Hepatocyte (in vitro differentiated cells): ENCODE measurements around the gene KIF5C. TPM values are rescaled to one million over a fixed set of nuclear protein-coding genes. Genes with fewer than 3 reads are reported as not detected.

Experiments used
- DNase-seq: peaks from one replicate; pipeline ENCODE4 v3.0.0-alpha.2; 2016; ENCODE audit warnings: low spot score
- H2AFZ ChIP-seq: fragments of 200-600 bp; sonication (generic); 2 replicates; pipeline ENCODE4 v1.6.0; 2016; ENCODE audit warnings: antibody characterized with exemption, mild to moderate bottlenecking
- H3K27ac ChIP-seq: fragments of 200-600 bp; sonication (generic); 2 replicates; pipeline ENCODE4 v1.5.1; 2016; ENCODE audit warnings: mild to moderate bottlenecking
- H3K27me3 ChIP-seq: fragments of 200-600 bp; sonication (generic); 2 replicates; pipeline ENCODE4 v1.6.1; 2016
- H3K36me3 ChIP-seq: fragments of 200-600 bp; sonication (generic); replicated peaks from 2 replicates; pipeline ENCODE4 v1.5.1; 2016; ENCODE audit warnings: low read depth; ENCODE audit not compliant: insufficient read depth
- H3K4me1 ChIP-seq: fragments of 200-600 bp; sonication (generic); 2 replicates; pipeline ENCODE4 v1.5.1; 2016; ENCODE audit warnings: mild to moderate bottlenecking, moderate library complexity; ENCODE audit not compliant: insufficient read depth
- H3K4me2 ChIP-seq: fragments of 200-600 bp; sonication (generic); 2 replicates; pipeline ENCODE4 v1.6.0; 2016
- H3K4me3 ChIP-seq: fragments of 200-600 bp; sonication (generic); 2 replicates; pipeline ENCODE4 v1.5.1; 2016; ENCODE audit warnings: mild to moderate bottlenecking
- H3K79me2 ChIP-seq: fragments of 200-600 bp; sonication (generic); 2 replicates; pipeline ENCODE4 v1.6.0; 2017; ENCODE audit warnings: mild to moderate bottlenecking
- H3K9me2 ChIP-seq: fragments of 200-600 bp; sonication (generic); replicated peaks from 2 replicates; pipeline ENCODE4 v1.6.0; 2017; ENCODE audit warnings: mild to moderate bottlenecking; ENCODE audit not compliant: insufficient read depth
- H3K9me3 ChIP-seq: fragments of 200-600 bp; sonication (generic); 2 replicates; pipeline ENCODE4 v1.5.1; 2016; ENCODE audit warnings: low read depth, mild to moderate bottlenecking
- H4K20me1 ChIP-seq: fragments of 200-600 bp; sonication (generic); 2 replicates; pipeline ENCODE4 v1.6.0; 2016; ENCODE audit warnings: mild to moderate bottlenecking; ENCODE audit not compliant: insufficient read depth, poor library complexity, severe bottlenecking
- CTCF ChIP-seq: fragments of 200-600 bp; sonication (generic); IDR thresholded peaks from 2 replicates; pipeline ENCODE4 v1.5.1; 2016; ENCODE audit warnings: antibody characterized with exemption, mild to moderate bottlenecking; ENCODE audit not compliant: poor library complexity
- EZH2 ChIP-seq: fragments of 200-600 bp; sonication (generic); IDR thresholded peaks from 2 replicates; pipeline ENCODE4 v1.6.1; 2016; ENCODE audit warnings: antibody characterized with exemption, mild to moderate bottlenecking, borderline replicate concordance
- EZH2phosphoT487 ChIP-seq: fragments of 200-600 bp; sonication (generic); IDR thresholded peaks from one replicate; pipeline ENCODE4 v1.6.1; 2018; ENCODE audit warnings: antibody characterized with exemption, mild to moderate bottlenecking, low read depth, moderate library complexity; ENCODE audit not compliant: unreplicated experiment, severe bottlenecking
- WGBS: methylation state at CpG from one replicate; pipeline ENCODE4 v1.1.6; 2016; ENCODE audit warnings: low lambda C conversion rate; ENCODE audit errors: missing lambda C conversion rate; 5-methylcytosine and 5-hydroxymethylcytosine counted together
- polyA plus RNA-seq: library from polyadenylated mRNA; unstranded; fragments of >200 nt; fragmentation: Nextera tagmentation; extraction: Ambion mirVana; gene quantifications from 2 replicates; pipeline ENCODE4 v1.2.1, GENCODE V29; 2016
- total RNA-seq: library from RNA; depleted of rRNA; stranded (reverse); fragments of >200 nt; gene quantifications from 2 replicates; pipeline ENCODE4 v1.2.3, GENCODE V29; 2014

KIF5C gene
- total and polyA plus RNA-seq, 2 experiments from 2014 or later, result 2.1 to 3.6 TPM

- Histone ChIP-seq H4K20me1 (no peaks in the 10 kb centered on the region), H2AFZ (no peak overlapping the region), H3K9me2 (no peaks in the 10 kb centered on the region), H3K36me3 (no peaks in the 10 kb centered on the region), H3K4me3 (no peak overlapping the region), H3K4me2 (no peak overlapping the region), H3K79me2 (no peaks in the 10 kb centered on the region), H3K27ac (no peak overlapping the region), H3K9me3 (peaks cover 8% of the 10 kb centered on the region), H3K27me3 (no peaks in the 10 kb centered on the region), H3K4me1 (no peaks in the 10 kb centered on the region)
- DNase-seq, result peak; percentile 34
- 53% methylated on average over 1 of the region's 1 CpG for WGBS
- TF ChIP-seq EZH2 (no peak), CTCF (no peak), EZH2phosphoT487 (no peak)
Measured at GRCh38 chr2:148920559-148920958, 45.5 kb downstream of the KIF5C start.

GRCh38 chr2:148922062-148922461, 47.0 kb downstream of the KIF5C start:
- no peak for DNase-seq
- 93% methylated on average over 5 of the region's 5 CpGs for WGBS
- no peak overlapping the region for H2AFZ ChIP-seq

GRCh38 chr2:148922776-148923475, 47.9 kb downstream of the KIF5C start:
- Histone ChIP-seq H2AFZ (no peak overlapping the region), H3K4me1 (peaks cover 7% of the 10 kb centered on the region), H3K36me3 (no peaks in the 10 kb centered on the region), H3K27ac (no peak overlapping the region), H3K9me2 (no peaks in the 10 kb centered on the region), H3K4me2 (no peak overlapping the region), H4K20me1 (no peaks in the 10 kb centered on the region), H3K79me2 (no peaks in the 10 kb centered on the region), H3K27me3 (no peaks in the 10 kb centered on the region), H3K9me3 (peaks cover 8% of the 10 kb centered on the region), H3K4me3 (no peak overlapping the region)
- TF ChIP-seq EZH2, result no peak
- TF ChIP-seq EZH2phosphoT487, result no peak
- no peak for TF ChIP-seq CTCF
- WGBS, result 91% methylated on average over 3 of the region's 3 CpGs
- DNase-seq, result no peak

More at GRCh38 chr2:148922062-148922461, 47.0 kb downstream of the KIF5C start:
- TF ChIP-seq EZH2phosphoT487 (no peak), EZH2 (no peak), CTCF (no peak)
- no peak overlapping the region for H3K27ac ChIP-seq
- peaks cover 8% of the 10 kb centered on the region for H3K9me3 ChIP-seq
- no peaks in the 10 kb centered on the region for H3K9me2 ChIP-seq
- no peaks in the 10 kb centered on the region for H4K20me1 ChIP-seq
- H3K79me2 ChIP-seq, result no peaks in the 10 kb centered on the region
- H3K27me3 ChIP-seq, result no peaks in the 10 kb centered on the region
- no peaks in the 10 kb centered on the region for H3K36me3 ChIP-seq
- H3K4me1 ChIP-seq, result peaks cover 2% of the 10 kb centered on the region
- no peak overlapping the region for H3K4me3 ChIP-seq
- H3K4me2 ChIP-seq, result no peak overlapping the region
